NCI-H2227 treated with DMSO at 0.1 percent for 48 hours (cell line): ENCODE data around the gene SGSM2.
"Not testable (repeated sequence)": the region's sequence is repeated elsewhere in the genome, so short reads cannot be mapped to it uniquely, and the experiment has no call there.

Experiments used
- DNase-seq: peaks from one replicate; lab custom pipeline; 2025; lab: John Stamatoyannopoulos, UW

SGSM2 gene

GRCh38 chr17:2336852-2337543 lies at the start of gene SGSM2:
Gene SGSM2 (plus strand): TSS chr17:2337501. CDS start chr17:2337689, 188 bp downstream.
- no peak for DNase-seq

GRCh38 chr17:2289878-2290478 lies 47.3 kb upstream of the SGSM2 start:
- DNase-seq, result no peak

GRCh38 chr17:2292100-2292499 lies 45.2 kb upstream of the SGSM2 start:
- no peak for DNase-seq

- DNase-seq, result no peak
Observed at GRCh38 chr17:2295575-2295974, 41.7 kb upstream of the SGSM2 start.

GRCh38 chr17:2297023-2297422 lies 40.3 kb upstream of the SGSM2 start:
- no peak for DNase-seq

- DNase-seq, result no peak
Observed at GRCh38 chr17:2299136-2299535, 38.2 kb upstream of the SGSM2 start.

- DNase-seq, result no peak
Observed at GRCh38 chr17:2299756-2300155, 37.5 kb upstream of the SGSM2 start.

- DNase-seq, result no peak
Observed at GRCh38 chr17:2302778-2303203, 34.5 kb upstream of the SGSM2 start.

- peak; percentile 79 for DNase-seq
Observed at GRCh38 chr17:2303204-2304188, 33.8 kb upstream of the SGSM2 start, which contains the start of the genes SMG6 and SRR. Gene SMG6 (minus strand): TSS chr17:2303785. CDS start chr17:2303720, 65 bp downstream. Gene SRR (plus strand): TSS chr17:2303950. CDS start chr17:2315561, 11,611 bp downstream.

- DNase-seq, result no peak
Observed at GRCh38 chr17:2304931-2305330, 32.4 kb upstream of the SGSM2 start.

GRCh38 chr17:2309338-2310154 lies 27.8 kb upstream of the SGSM2 start:
- DNase-seq, result no peak

GRCh38 chr17:2312736-2313135 lies 24.6 kb upstream of the SGSM2 start:
- no peak for DNase-seq

GRCh38 chr17:2316916-2317205 lies 20.4 kb upstream of the SGSM2 start:
- not testable (repeated sequence) for DNase-seq

- no peak for DNase-seq
Observed at GRCh38 chr17:2317796-2318195, 19.5 kb upstream of the SGSM2 start.

GRCh38 chr17:2319051-2319450 lies 18.2 kb upstream of the SGSM2 start:
- DNase-seq, result no peak

GRCh38 chr17:2321399-2321798 lies 15.9 kb upstream of the SGSM2 start:
- no peak for DNase-seq

GRCh38 chr17:2323629-2324314 lies 13.5 kb upstream of the SGSM2 start:
- DNase-seq, result no peak

GRCh38 chr17:2331303-2331702 lies 6.0 kb upstream of the SGSM2 start:
- DNase-seq, result no peak

GRCh38 chr17:2335726-2336214 lies 1.5 kb upstream of the SGSM2 start:
- no peak for DNase-seq

GRCh38 chr17:2336215-2336851 lies 968 bp upstream of the SGSM2 start, which contains the start of gene TSR1:
Gene TSR1 (minus strand): TSS chr17:2336457. CDS start chr17:2336427, 30 bp downstream.
- peak; percentile 60 for DNase-seq
